ENCODE data around the gene CAMK2A. TPM values are rescaled to one million over a fixed set of nuclear protein-coding genes. Genes with fewer than 3 reads are reported as not detected.

CAMK2A gene
- total RNA-seq, 2 donors from 2014 or later = 0.50 to 1.0 TPM

GRCh38 chr5:150298701-150299451 is 9.3 kb upstream of the CAMK2A start:
- H3K4me3 ChIP-seq = no peak overlapping the region
- 56% methylated on average over 10 of the region's 10 CpGs for WGBS
- peaks cover 6% of the 10 kb centered on the region for H3K4me1 ChIP-seq (replicated peaks)
- intact Hi-C loops (cut with DNase I) = no loop called here
- TF ChIP-seq POLR2A (IDR thresholded peaks at IDR 0.05) = no peak
- TF ChIP-seq, protein P1, sequence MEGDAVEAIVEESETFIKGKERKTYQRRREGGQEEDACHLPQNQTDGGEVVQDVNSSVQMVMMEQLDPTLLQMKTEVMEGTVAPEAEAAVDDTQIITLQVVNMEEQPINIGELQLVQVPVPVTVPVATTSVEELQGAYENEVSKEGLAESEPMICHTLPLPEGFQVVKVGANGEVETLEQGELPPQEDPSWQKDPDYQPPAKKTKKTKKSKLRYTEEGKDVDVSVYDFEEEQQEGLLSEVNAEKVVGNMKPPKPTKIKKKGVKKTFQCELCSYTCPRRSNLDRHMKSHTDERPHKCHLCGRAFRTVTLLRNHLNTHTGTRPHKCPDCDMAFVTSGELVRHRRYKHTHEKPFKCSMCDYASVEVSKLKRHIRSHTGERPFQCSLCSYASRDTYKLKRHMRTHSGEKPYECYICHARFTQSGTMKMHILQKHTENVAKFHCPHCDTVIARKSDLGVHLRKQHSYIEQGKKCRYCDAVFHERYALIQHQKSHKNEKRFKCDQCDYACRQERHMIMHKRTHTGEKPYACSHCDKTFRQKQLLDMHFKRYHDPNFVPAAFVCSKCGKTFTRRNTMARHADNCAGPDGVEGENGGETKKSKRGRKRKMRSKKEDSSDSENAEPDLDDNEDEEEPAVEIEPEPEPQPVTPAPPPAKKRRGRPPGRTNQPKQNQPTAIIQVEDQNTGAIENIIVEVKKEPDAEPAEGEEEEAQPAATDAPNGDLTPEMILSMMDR (IDR thresholded peaks at IDR 0.05) = no peak
- no peak for TF ChIP-seq POLR2AphosphoS5 (IDR thresholded peaks at IDR 0.05)
- no peaks in the 10 kb centered on the region for H3K27me3 ChIP-seq (replicated peaks; ENCODE audit: insufficient read depth)
- no peaks in the 10 kb centered on the region for H3K9me3 ChIP-seq
- DNase-seq (ENCODE audit: low spot score) = no peak
- no peak overlapping the region for H3K27ac ChIP-seq
- H3K36me3 ChIP-seq = no peaks in the 10 kb centered on the region

GRCh38 chr5:150297934-150298595 is 8.5 kb upstream of the CAMK2A start:
- H3K27me3 ChIP-seq (replicated peaks; ENCODE audit: insufficient read depth) = no peaks in the 10 kb centered on the region
- intact Hi-C loops (cut with DNase I) = no loop called here
- H3K36me3 ChIP-seq = no peaks in the 10 kb centered on the region
- no peak for DNase-seq (ENCODE audit: low spot score)
- no peaks in the 10 kb centered on the region for H3K9me3 ChIP-seq
- 96% methylated on average over 25 of the region's 31 CpGs for WGBS
- H3K27ac ChIP-seq = no peak overlapping the region
- peaks cover 6% of the 10 kb centered on the region for H3K4me1 ChIP-seq (replicated peaks)
- no peak overlapping the region for H3K4me3 ChIP-seq
- TF ChIP-seq POLR2AphosphoS5 (IDR thresholded peaks at IDR 0.05) (no peak), POLR2A (IDR thresholded peaks at IDR 0.05) (no peak)
- TF ChIP-seq, protein P1 (IDR thresholded peaks at IDR 0.05) = no peak

- peaks cover 4% of the 10 kb centered on the region for H3K4me1 ChIP-seq (replicated peaks)
- H3K36me3 ChIP-seq = no peaks in the 10 kb centered on the region
- intact Hi-C loops (cut with DNase I) = no loop called here
- no peak overlapping the region for H3K27ac ChIP-seq
- DNase-seq (ENCODE audit: low spot score) = no peak
- no peaks in the 10 kb centered on the region for H3K9me3 ChIP-seq
- H3K4me3 ChIP-seq = no peak overlapping the region
- H3K27me3 ChIP-seq (replicated peaks; ENCODE audit: insufficient read depth) = no peaks in the 10 kb centered on the region
- WGBS = 96% methylated on average over 27 of the region's 36 CpGs
- TF ChIP-seq POLR2A (IDR thresholded peaks at IDR 0.05) = no peak
- TF ChIP-seq POLR2AphosphoS5 (IDR thresholded peaks at IDR 0.05) = no peak
- TF ChIP-seq, protein P1 (IDR thresholded peaks at IDR 0.05) = no peak
These were observed 7.8 kb upstream of the CAMK2A start for GRCh38 chr5:150297236-150297890.

GRCh38 chr5:150296496-150296895 is 6.9 kb upstream of the CAMK2A start:
- intact Hi-C loops (cut with DNase I) = no loop called here
- H3K4me1 ChIP-seq (replicated peaks) = no peaks in the 10 kb centered on the region

More at GRCh38 chr5:150296496-150296895, 6.9 kb upstream of the CAMK2A start:
- Histone ChIP-seq H3K27ac (no peak overlapping the region), H3K4me3 (no peak overlapping the region), H3K9me3 (no peaks in the 10 kb centered on the region), H3K27me3 (replicated peaks; ENCODE audit: insufficient read depth) (no peaks in the 10 kb centered on the region), H3K36me3 (no peaks in the 10 kb centered on the region)
- WGBS = 95% methylated on average over 7 of the region's 7 CpGs
- TF ChIP-seq POLR2A (IDR thresholded peaks at IDR 0.05) (no peak), POLR2AphosphoS5 (IDR thresholded peaks at IDR 0.05) (no peak)
- TF ChIP-seq, protein P1 (IDR thresholded peaks at IDR 0.05) = no peak
- DNase-seq (ENCODE audit: low spot score) = no peak
